WTC11 (cell line): Measurements from ENCODE around the gene GJD3. TPM values are rescaled to one million over a fixed set of nuclear protein-coding genes. Genes with fewer than 3 reads are reported as not detected.

Source experiments
- ATAC-seq: fragments of 200-7000 bp; cut with Tn5 transposase; 2 replicates; pipeline ENCODE4 v1.10.0; 2021; ENCODE audit warnings: mild to moderate bottlenecking, moderate library complexity
- CTCF ChIA-PET: fragments of 300-600 bp; sonication (Branson Sonifier 250); formaldehyde crosslinking; loops from one replicate; lab custom pipeline; 2021; ENCODE audit warnings: antibody characterized with exemption; lab: Charles Lee
- POLR2A ChIA-PET: fragments of 350-600 bp; sonication (Branson Sonifier 250); formaldehyde crosslinking; loops from one replicate; lab custom pipeline; 2021; ENCODE audit warnings: antibody characterized with exemption; lab: Charles Lee
- DNase-seq: peaks from one replicate; pipeline ENCODE4 v3.0.0; 2021; ENCODE audit warnings: low spot score
- H3K27ac Mint-ChIP-seq: 2 replicates; pipeline ENCODE4 v1.8.0; 2021; ENCODE audit warnings: mixed read lengths
- H3K27me3 Mint-ChIP-seq: 2 replicates; pipeline ENCODE4 v1.8.0; 2021; ENCODE audit warnings: low read depth, mild to moderate bottlenecking, moderate library complexity, mixed read lengths
- H3K36me3 Mint-ChIP-seq: 2 replicates; pipeline ENCODE4 v1.8.0; 2021; ENCODE audit warnings: mixed read lengths
- H3K4me1 Mint-ChIP-seq: 2 replicates; pipeline ENCODE4 v1.8.0; 2022; ENCODE audit warnings: mixed read lengths
- H3K4me3 Mint-ChIP-seq: 2 replicates; pipeline ENCODE4 v1.8.0; 2021; ENCODE audit warnings: mild to moderate bottlenecking, moderate library complexity, mixed read lengths
- H3K9me3 Mint-ChIP-seq: 2 replicates; pipeline ENCODE4 v1.8.0; 2021; ENCODE audit warnings: mixed read lengths
- CBFB ChIP-seq: sonication (generic); formaldehyde crosslinking; IDR thresholded peaks from 2 replicates; pipeline ENCODE4 v1.8.1; 2022; ENCODE audit warnings: mild to moderate bottlenecking, low read depth, missing genetic modification reagents
- CREB1 ChIP-seq: sonication (generic); formaldehyde crosslinking; IDR thresholded peaks from 2 replicates; pipeline ENCODE4 v1.8.0; 2023; ENCODE audit warnings: mild to moderate bottlenecking, missing genetic modification reagents
- E2F5 ChIP-seq: sonication (generic); formaldehyde crosslinking; IDR thresholded peaks from 2 replicates; pipeline ENCODE4 v1.8.1; 2022; ENCODE audit warnings: mild to moderate bottlenecking, moderate library complexity, missing genetic modification reagents
- ELF4 ChIP-seq: sonication (generic); formaldehyde crosslinking; IDR thresholded peaks from 2 replicates; pipeline ENCODE4 v1.8.1; 2022; ENCODE audit warnings: low read depth, mild to moderate bottlenecking, moderate library complexity, missing genetic modification reagents
- EMX1 ChIP-seq: fragments of 250-450 bp; sonication (Bioruptor Pico); IDR thresholded peaks from 2 replicates; pipeline ENCODE4 v1.8.0; 2021; ENCODE audit warnings: mild to moderate bottlenecking
- ERG ChIP-seq: fragments of 250-450 bp; sonication (Bioruptor Pico); IDR thresholded peaks from 2 replicates; pipeline ENCODE4 v1.8.0; 2021; ENCODE audit warnings: mild to moderate bottlenecking
- FOXJ3 ChIP-seq: sonication (generic); formaldehyde crosslinking; IDR thresholded peaks from 2 replicates; pipeline ENCODE4 v1.9.0; 2021; ENCODE audit warnings: missing genetic modification reagents, mild to moderate bottlenecking, borderline replicate concordance
- FOXP4 ChIP-seq: sonication (generic); formaldehyde crosslinking; IDR thresholded peaks from 2 replicates; pipeline ENCODE4 v1.8.0; 2022; ENCODE audit warnings: mild to moderate bottlenecking, missing genetic modification reagents
- GTF2I ChIP-seq: fragments of 250-450 bp; sonication (Bioruptor Pico); conservative IDR thresholded peaks from 2 replicates; pipeline ENCODE4 v1.4.0; 2021; ENCODE audit warnings: mild to moderate bottlenecking
- MXD4 ChIP-seq: fragments of 250-450 bp; sonication (Bioruptor Pico); IDR thresholded peaks from 2 replicates; pipeline ENCODE4 v1.8.0; 2021; ENCODE audit warnings: mild to moderate bottlenecking, moderate library complexity, borderline replicate concordance
- NFATC4 ChIP-seq: fragments of 250-450 bp; sonication (Bioruptor Pico); IDR thresholded peaks from 2 replicates; pipeline ENCODE4 v1.9.0; 2021; ENCODE audit warnings: mild to moderate bottlenecking
- NR2C2 ChIP-seq: sonication (generic); formaldehyde crosslinking; IDR thresholded peaks from 2 replicates; pipeline ENCODE4 v1.8.0; 2022; ENCODE audit warnings: mild to moderate bottlenecking, missing genetic modification reagents
- PREB ChIP-seq: sonication (generic); formaldehyde crosslinking; IDR thresholded peaks from 2 replicates; pipeline ENCODE4 v1.8.1; 2022; ENCODE audit warnings: mild to moderate bottlenecking, missing genetic modification reagents, moderate library complexity, borderline replicate concordance
- PRRX2 ChIP-seq: fragments of 250-450 bp; sonication (Bioruptor Pico); IDR thresholded peaks from 2 replicates; pipeline ENCODE4 v1.8.0; 2021; ENCODE audit warnings: mild to moderate bottlenecking
- SOX15 ChIP-seq: fragments of 250-450 bp; sonication (Bioruptor Pico); IDR thresholded peaks from 2 replicates; pipeline ENCODE4 v1.9.0; 2021; ENCODE audit warnings: mild to moderate bottlenecking
- TP53 ChIP-seq: sonication (generic); formaldehyde crosslinking; IDR thresholded peaks from 2 replicates; pipeline ENCODE4 v1.8.1; 2023; ENCODE audit warnings: mild to moderate bottlenecking, missing genetic modification reagents
- ZNF121 ChIP-seq: sonication (generic); formaldehyde crosslinking; IDR thresholded peaks from 2 replicates; pipeline ENCODE4 v1.8.0; 2023; ENCODE audit warnings: missing genetic modification reagents
- ZNF232 ChIP-seq: sonication (generic); formaldehyde crosslinking; IDR thresholded peaks from 2 replicates; pipeline ENCODE4 v1.8.0; 2022; ENCODE audit warnings: mild to moderate bottlenecking, missing genetic modification reagents
- ZNF416 ChIP-seq: fragments of 250-450 bp; sonication (Bioruptor Pico); IDR thresholded peaks from 2 replicates; pipeline ENCODE4 v1.9.0; 2021; ENCODE audit warnings: mild to moderate bottlenecking, inconsistent platforms
- ZNF512 ChIP-seq: sonication (generic); formaldehyde crosslinking; IDR thresholded peaks from 2 replicates; pipeline ENCODE4 v1.8.1; 2022; ENCODE audit warnings: missing genetic modification reagents, borderline replicate concordance
- ZNF671 ChIP-seq: fragments of 250-450 bp; sonication (Bioruptor Pico); IDR thresholded peaks from 2 replicates; pipeline ENCODE4 v1.8.0; 2021; ENCODE audit warnings: mild to moderate bottlenecking
- total RNA-seq: library from RNA; stranded (reverse); gene quantifications from 3 replicates; pipeline ENCODE4 v1.2.3, GENCODE V29; 2021
- TF ChIP-seq, protein P1 (sequence below): fragments of 250-450 bp; sonication (Bioruptor Pico); IDR thresholded peaks from 2 replicates; pipeline ENCODE4 v1.9.0; 2021; ENCODE audit warnings: mild to moderate bottlenecking, borderline replicate concordance
- TF ChIP-seq, protein P2 (sequence below): sonication (generic); formaldehyde crosslinking; IDR thresholded peaks from 2 replicates; pipeline ENCODE4 v1.8.1; 2022; ENCODE audit warnings: low read depth, missing genetic modification reagents, borderline replicate concordance

Gene GJD3
- total RNA-seq, 1 experiment from 2014 or later = 2.3 TPM

DNA sequence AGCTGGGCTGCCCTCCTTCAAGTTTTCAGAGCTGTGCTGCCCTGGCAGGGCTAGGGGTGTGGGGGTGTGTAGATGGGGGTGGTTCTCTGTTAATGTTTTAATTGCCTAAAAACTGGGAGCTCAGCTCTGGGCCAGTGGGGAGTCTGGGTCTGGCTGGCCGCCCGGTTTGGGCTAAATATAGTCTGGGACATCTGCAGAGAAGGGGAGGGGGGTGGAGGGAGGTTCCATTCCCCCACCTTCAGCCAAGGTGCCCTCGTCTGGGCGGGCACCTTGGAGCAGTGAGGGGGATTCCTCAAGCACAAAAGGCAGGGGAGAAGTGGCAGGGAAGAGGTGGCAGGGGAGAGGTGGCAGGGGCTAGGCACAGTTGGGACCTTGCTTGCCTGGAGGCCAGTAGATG lies 42.6 kb downstream of the GJD3 start:
- DNase-seq (no peak), ATAC-seq (no peak)
- no peaks in the 10 kb centered on the region for H3K36me3 Mint-ChIP-seq
- H3K9me3 Mint-ChIP-seq = no peaks in the 10 kb centered on the region
- H3K4me3 Mint-ChIP-seq = no peak overlapping the region
- H3K27me3 Mint-ChIP-seq = peaks cover 12% of the 10 kb centered on the region
- POLR2A ChIA-PET = no interaction called here
- no peak overlapping the region for H3K27ac Mint-ChIP-seq
- TF ChIP-seq CREB1 (CRISPR knock-in tag) (no peak), ZNF232 (no peak), SOX15 (CRISPR knock-in tag) (no peak), GTF2I (CRISPR knock-in tag) (no peak), NR2C2 (CRISPR knock-in tag) (no peak), E2F5 (CRISPR knock-in tag) (no peak)
- CTCF ChIA-PET = interaction anchor here (3.4 kb wide), 1 partner anchor 32 kb away, joined by 15 read pairs; no protein-coding TSS in a partner anchor
- peaks cover 59% of the 10 kb centered on the region for H3K4me1 Mint-ChIP-seq

DNA sequence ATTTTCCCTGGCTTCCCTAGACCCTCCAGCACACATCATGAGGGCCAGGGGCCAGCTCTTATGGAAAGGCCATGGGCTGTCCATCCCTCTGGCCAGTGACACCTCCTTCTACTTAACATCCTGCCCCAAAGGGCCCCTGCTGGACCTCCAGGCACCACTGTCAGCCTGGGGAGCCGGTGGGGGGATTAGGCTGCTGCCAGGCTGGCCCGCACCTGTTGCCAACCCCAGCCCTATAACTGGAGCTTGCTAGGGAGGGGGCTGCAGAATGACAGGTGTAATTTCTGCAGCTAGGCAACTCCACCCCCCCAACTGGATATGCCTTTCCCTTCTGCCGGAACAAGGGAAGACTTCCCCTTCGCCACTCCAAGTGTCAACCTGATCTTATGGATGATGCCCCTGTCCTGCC lies 43.0 kb downstream of the GJD3 start:
- DNase-seq (no peak), ATAC-seq (no peak)
- H3K4me3 Mint-ChIP-seq = no peak overlapping the region
- CTCF ChIA-PET = interaction anchor here (3.4 kb wide), 1 partner anchor 33 kb away, joined by 15 read pairs; no protein-coding TSS in a partner anchor
- H3K27me3 Mint-ChIP-seq = peaks cover 13% of the 10 kb centered on the region
- TF ChIP-seq PREB (no peak), FOXJ3 (CRISPR knock-in tag) (no peak), ERG (CRISPR knock-in tag) (no peak), ZNF121 (CRISPR knock-in tag) (no peak), TP53 (CRISPR knock-in tag) (no peak), ZNF671 (CRISPR knock-in tag) (no peak), CBFB (no peak), MXD4 (CRISPR knock-in tag) (no peak), EMX1 (CRISPR knock-in tag) (no peak), FOXP4 (CRISPR knock-in tag) (no peak), ZNF512 (CRISPR knock-in tag) (no peak), NFATC4 (no peak), ZNF416 (CRISPR knock-in tag) (no peak), ELF4 (no peak), PRRX2 (no peak)
- TF ChIP-seq, protein P1, sequence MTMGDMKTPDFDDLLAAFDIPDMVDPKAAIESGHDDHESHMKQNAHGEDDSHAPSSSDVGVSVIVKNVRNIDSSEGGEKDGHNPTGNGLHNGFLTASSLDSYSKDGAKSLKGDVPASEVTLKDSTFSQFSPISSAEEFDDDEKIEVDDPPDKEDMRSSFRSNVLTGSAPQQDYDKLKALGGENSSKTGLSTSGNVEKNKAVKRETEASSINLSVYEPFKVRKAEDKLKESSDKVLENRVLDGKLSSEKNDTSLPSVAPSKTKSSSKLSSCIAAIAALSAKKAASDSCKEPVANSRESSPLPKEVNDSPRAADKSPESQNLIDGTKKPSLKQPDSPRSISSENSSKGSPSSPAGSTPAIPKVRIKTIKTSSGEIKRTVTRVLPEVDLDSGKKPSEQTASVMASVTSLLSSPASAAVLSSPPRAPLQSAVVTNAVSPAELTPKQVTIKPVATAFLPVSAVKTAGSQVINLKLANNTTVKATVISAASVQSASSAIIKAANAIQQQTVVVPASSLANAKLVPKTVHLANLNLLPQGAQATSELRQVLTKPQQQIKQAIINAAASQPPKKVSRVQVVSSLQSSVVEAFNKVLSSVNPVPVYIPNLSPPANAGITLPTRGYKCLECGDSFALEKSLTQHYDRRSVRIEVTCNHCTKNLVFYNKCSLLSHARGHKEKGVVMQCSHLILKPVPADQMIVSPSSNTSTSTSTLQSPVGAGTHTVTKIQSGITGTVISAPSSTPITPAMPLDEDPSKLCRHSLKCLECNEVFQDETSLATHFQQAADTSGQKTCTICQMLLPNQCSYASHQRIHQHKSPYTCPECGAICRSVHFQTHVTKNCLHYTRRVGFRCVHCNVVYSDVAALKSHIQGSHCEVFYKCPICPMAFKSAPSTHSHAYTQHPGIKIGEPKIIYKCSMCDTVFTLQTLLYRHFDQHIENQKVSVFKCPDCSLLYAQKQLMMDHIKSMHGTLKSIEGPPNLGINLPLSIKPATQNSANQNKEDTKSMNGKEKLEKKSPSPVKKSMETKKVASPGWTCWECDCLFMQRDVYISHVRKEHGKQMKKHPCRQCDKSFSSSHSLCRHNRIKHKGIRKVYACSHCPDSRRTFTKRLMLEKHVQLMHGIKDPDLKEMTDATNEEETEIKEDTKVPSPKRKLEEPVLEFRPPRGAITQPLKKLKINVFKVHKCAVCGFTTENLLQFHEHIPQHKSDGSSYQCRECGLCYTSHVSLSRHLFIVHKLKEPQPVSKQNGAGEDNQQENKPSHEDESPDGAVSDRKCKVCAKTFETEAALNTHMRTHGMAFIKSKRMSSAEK (CRISPR knock-in tag) = no peak
- TF ChIP-seq, protein P2, sequence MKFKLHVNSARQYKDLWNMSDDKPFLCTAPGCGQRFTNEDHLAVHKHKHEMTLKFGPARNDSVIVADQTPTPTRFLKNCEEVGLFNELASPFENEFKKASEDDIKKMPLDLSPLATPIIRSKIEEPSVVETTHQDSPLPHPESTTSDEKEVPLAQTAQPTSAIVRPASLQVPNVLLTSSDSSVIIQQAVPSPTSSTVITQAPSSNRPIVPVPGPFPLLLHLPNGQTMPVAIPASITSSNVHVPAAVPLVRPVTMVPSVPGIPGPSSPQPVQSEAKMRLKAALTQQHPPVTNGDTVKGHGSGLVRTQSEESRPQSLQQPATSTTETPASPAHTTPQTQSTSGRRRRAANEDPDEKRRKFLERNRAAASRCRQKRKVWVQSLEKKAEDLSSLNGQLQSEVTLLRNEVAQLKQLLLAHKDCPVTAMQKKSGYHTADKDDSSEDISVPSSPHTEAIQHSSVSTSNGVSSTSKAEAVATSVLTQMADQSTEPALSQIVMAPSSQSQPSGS (CRISPR knock-in tag) = no peak
- H3K36me3 Mint-ChIP-seq = no peaks in the 10 kb centered on the region
- H3K9me3 Mint-ChIP-seq = no peaks in the 10 kb centered on the region
- H3K27ac Mint-ChIP-seq = no peak overlapping the region
- POLR2A ChIA-PET = no interaction called here
- H3K4me1 Mint-ChIP-seq = peaks cover 59% of the 10 kb centered on the region
